Cortex of kidney (tissue), 1 donor: Measurements from ENCODE around the gene SMIM35.
"Not testable (repeated sequence)": the region's sequence is repeated elsewhere in the genome, so short reads cannot be mapped to it uniquely, and the experiment has no call there.

ENCODE experiments used
- DNase-seq: peaks from one replicate; lab custom pipeline; 2025; lab: John Stamatoyannopoulos, UW

SMIM35 gene

GRCh38 chr11:118027694-118028093 is 59.1 kb downstream of the SMIM35 start:
- no peak for DNase-seq

DNA sequence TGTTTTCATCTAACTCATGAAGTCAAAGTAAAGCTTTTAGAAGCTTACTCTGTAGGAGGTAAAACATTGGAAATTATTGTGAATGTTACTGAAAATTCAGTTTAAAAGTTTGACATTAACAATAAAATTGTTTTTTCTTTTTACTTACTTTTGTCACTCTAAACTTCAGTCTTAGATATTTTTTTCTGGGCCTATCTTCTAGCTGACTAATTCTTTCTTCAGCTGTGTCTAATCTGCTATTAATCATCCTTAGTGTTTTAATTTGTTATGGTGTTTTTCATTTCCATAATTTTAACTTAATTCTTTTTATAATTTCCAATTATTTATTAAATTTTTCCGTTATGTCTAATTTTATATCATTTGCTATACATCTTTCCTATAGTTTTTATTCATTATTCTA is 65.6 kb downstream of the SMIM35 start:
- no peak for DNase-seq

GRCh38 chr11:118018401-118018800 is 68.4 kb downstream of the SMIM35 start:
- DNase-seq: no peak

DNA sequence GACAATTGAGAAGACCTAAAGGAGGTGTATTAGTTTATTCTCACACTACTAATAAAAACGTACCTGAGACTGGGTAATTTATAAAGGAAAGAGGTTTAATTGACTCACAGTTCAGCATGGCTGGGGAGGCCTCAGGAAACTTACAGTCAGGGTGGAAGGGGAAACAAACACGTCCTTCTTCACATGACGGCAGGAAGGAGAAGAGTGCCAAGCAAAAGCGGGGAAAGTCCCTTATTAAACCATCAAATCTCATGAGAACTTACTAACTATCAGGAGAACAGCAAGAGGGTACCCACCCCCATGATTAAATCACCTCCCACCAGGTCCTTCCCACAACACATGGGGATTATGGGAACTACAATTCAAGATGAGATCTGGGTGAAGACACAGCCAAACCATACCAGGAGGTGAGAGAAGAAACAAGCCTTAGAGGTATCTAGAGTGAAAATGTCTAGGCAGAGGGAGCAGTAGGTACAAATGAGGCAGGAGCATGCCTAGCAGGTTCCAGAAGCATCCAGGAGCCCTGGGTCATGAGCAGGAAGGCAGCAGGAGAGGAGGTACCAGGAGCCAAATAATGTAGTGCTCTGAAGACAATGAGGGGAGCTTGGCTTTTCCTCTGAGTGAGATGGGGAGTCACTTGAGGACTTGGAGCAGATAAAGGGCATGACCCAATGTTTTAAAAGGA is 69.0 kb downstream of the SMIM35 start:
- DNase-seq: no peak

GRCh38 chr11:118017111-118017510 is 69.7 kb downstream of the SMIM35 start:
- no peak for DNase-seq

DNA sequence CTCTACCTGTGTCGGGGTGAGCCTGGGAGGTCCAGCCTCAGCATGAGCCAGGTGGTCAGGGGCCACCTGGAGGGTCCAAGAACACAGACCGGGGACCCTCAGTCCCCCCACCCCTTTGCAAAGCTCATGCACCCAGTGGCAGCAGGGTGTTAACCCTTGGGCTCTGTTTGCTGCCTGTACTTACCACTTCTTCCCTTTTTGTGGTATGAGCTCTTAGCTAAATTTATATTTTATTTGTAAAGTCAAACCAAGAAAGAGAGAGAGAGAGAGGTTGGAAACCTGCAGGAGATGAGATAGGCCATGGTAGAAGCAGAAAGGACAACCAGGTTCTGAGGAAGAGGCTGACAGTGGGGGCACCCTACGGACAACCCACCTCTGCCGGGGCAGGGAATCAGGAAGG is 70.7 kb downstream of the SMIM35 start:
- no peak for DNase-seq

DNA sequence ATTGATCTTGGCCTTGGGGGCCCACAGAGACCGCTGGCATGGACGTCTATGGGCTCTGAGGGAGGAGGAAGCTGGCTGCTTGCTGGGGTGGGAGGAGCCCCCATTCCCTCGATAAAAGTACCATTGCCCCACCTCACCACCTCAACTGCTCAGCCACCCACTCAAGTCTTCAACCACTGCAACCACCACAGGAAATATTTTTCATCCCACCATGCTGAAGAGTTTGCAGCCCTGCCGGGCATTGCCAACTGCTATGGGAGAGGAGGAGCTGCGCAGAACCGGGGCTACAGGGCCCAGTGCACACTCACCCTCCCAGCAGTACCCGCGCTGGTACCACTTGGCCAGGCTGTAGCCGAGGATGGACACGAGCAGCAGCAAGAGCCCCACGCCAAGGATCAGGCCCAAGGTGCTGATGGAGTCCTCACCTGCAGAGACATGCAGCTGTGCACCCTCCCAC is 71.3 kb downstream of the SMIM35 start:
- no peak for DNase-seq

- no peak for DNase-seq
Observed at GRCh38 chr11:118014022-118014421, 72.7 kb downstream of the SMIM35 start.

DNA sequence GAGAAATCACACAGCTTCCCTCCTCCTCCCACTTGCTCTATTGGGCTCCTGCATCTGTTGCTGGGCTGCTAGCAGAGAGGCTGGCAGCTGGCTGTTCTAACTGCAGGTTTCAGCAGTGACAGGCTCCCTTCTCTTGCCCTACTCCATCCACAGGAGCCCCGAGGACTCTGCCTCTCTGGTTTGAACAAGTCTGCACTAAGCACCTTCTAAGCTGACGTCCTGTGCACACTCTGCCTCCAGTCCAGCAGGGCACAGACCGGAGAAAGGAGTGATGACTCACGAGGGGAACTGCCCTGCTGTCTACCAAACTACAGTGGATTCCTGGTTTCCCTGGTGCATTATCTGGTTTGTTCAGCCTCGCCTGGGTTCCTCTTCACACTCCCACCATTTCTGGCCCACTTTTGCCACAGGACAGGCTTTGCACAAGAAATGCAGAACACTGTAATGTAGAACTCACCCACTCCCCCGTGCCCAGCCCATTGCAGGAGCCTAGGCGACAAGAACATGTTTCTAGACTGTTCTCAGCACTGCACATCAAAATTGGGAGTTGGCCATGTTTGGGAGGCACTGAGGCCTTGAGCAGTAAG is 74.6 kb downstream of the SMIM35 start:
- no peak for DNase-seq

- DNase-seq: no peak
Observed at GRCh38 chr11:118010738-118011461, 75.9 kb downstream of the SMIM35 start.

- no peak for DNase-seq
Observed at GRCh38 chr11:118009864-118010737, 76.7 kb downstream of the SMIM35 start.

DNA sequence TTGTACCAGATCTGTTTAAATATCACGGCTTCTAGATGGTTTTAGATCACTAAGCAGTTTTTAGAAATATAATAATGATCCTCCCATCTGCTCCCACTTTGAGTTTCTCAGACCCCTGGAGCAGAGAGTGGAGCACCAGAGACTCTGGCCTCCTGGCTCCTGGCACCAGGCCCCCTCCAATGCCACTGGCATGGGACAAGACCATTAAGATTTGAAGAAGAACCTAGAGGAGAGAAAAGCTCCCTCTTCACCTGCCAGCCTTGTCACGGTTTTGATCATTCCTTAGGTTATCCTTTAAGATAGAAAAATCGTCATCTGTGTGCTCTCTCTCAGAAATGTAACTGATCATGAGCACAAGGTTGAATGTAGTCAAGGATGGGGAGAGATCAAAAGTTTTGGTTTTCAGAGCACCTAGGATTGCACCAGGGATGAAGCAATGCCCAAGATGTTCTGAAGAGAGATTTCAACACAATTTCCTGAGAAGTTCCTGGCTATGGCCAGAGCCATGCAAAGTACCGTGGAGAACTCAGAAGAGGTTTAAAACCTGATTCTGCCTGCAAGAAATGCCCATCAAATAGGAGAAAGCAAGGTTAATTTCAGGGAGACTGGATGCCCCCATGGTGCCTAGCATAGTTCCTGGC is 78.4 kb downstream of the SMIM35 start:
- no peak for DNase-seq

GRCh38 chr11:118007563-118008270 is 79.0 kb downstream of the SMIM35 start:
- not testable (repeated sequence) for DNase-seq

DNA sequence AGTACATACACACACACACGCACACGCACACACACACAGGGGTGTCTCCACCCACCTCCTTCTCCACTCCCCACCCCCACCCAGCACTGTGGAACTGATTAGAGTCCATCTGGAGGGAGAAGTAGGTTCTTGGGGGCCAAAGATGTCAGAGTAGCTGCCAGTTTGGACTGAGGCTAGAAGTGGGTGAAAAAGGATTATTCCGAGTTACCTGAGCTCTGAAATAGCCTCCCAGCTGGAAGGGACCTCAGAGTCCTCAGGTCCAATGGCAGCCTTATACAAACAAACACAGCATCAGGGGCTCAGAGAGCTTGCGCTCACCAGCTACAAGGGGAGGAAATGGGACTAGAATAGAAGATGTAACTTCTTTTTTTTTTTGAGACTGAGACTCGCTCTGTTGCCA is 79.7 kb downstream of the SMIM35 start:
- no peak for DNase-seq

DNA sequence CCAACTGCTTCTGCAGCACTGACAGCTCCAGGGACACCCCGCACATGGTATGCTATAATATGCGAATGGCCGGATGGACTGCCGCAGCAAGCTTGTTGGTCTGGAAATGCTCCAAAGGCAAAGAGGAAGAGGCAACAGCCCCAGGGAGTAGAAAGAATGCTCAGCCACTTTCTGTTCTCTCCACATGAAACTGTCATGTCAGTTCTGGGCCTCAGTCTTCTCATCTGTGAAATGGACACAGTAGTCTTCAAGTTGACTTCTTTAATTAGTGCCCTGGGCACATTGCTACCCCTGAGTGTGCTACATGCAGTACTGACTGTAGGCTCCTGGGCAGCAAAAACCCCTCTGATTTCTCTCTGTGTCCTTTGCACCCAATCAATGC is 80.6 kb downstream of the SMIM35 start:
- DNase-seq: no peak

GRCh38 chr11:118005224-118006152 is 81.3 kb downstream of the SMIM35 start:
- DNase-seq: no peak

DNA sequence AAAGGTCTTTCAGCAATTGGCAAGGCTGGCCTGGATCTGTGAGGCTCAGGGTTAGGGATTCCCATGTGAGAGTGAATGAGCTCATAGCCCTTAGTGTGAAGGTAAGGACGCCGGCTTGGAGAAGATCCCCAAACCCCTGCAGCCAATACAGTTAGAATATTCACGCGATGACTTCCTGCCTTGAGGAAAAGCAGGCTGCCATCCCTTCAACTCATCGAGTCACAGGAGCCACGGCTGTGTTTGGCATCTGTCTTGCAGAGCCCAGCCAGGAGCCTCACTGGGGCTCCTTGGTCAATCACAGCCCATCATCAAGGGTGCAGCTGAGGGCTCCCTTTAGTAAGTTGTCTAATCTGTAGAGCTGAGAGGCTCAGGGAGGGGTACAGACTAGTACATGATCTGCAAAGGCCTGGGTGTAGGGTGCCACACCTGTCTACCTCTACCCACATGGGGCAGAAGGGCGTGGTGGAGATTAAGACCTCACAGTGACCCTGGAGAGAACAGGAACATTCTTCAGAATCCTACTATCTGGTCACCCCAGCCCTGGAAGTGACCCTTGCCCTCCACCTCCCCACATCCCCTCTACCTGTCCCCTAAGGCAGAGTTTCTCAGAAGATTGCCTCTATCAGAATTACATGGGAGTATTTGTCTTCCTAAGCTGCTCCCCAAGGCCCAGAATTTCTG is 82.1 kb downstream of the SMIM35 start:
- no peak for DNase-seq

DNA sequence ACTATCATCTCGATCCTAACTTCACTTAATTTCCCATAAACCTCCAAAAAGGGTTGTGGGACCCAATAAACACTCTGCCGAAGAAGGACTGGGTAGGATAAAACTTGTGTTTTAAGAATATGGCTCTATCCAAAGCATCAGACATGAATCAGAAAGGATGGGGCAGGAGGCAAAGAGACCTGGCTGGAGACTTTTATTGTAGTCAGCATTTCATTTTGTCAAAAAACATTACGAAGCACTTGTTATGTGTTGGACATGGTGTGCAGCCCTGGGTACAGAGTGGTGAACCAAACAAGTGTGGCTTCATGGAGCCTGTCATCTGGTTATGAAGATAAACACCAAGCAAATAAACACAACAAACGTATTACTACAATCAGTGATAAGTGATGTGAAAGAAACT is 83.3 kb downstream of the SMIM35 start:
- no peak for DNase-seq
